Activated CD8-positive, alpha-beta T cell treated with anti-CD3 and anti-CD28 coated beads, Interleukin-2, amount 10 ng/mL, durations not matched to agents 7 days and 5 days (primary cell): ENCODE results near the gene DYNC2H1. TPM values are rescaled to one million over a fixed set of nuclear protein-coding genes. Genes with fewer than 3 reads are reported as not detected.

Experiments
- ATAC-seq: fragments of 150-1000 bp; cut with Tn5 transposase; one replicate; pipeline ENCODE4 v1.10.0; 2021; ENCODE audit warnings: moderate library complexity
- CTCF ChIA-PET: fragments of 350-600 bp; sonication (Branson Sonifier 250); formaldehyde crosslinking; loops from one replicate; lab custom pipeline; 2021; ENCODE audit warnings: antibody characterized with exemption; lab: Charles Lee
- POLR2A ChIA-PET: fragments of 350-600 bp; sonication (Branson Sonifier 250); formaldehyde crosslinking; loops from one replicate; lab custom pipeline; 2021; ENCODE audit warnings: antibody characterized with exemption; lab: Charles Lee
- DNase-seq: peaks from one replicate; pipeline ENCODE4 v3.0.0-alpha.2; 2020
- H3K27ac Mint-ChIP-seq: one replicate; pipeline ENCODE4 v1.8.0; 2021; ENCODE audit warnings: mild to moderate bottlenecking, mixed read lengths
- H3K27me3 Mint-ChIP-seq: one replicate; pipeline ENCODE4 v1.8.0; 2021; ENCODE audit warnings: low read depth, mixed read lengths
- H3K36me3 Mint-ChIP-seq: one replicate; pipeline ENCODE4 v1.8.0; 2021; ENCODE audit warnings: low read depth, mixed read lengths
- H3K4me1 Mint-ChIP-seq: one replicate; pipeline ENCODE4 v1.8.0; 2021; ENCODE audit warnings: low read depth, mixed read lengths
- H3K4me3 Mint-ChIP-seq: one replicate; pipeline ENCODE4 v1.8.0; 2021; ENCODE audit warnings: mild to moderate bottlenecking, mixed read lengths
- H3K9me3 Mint-ChIP-seq: one replicate; pipeline ENCODE4 v1.8.0; 2022; ENCODE audit warnings: mixed read lengths; ENCODE audit not compliant: insufficient read depth
- total RNA-seq, 2 experiments: library from RNA; stranded (reverse); gene quantifications; one replicate each; pipeline ENCODE4 v1.2.3, GENCODE V29; 2021

Gene DYNC2H1
- total RNA-seq, 2 experiments from 2014 or later = 1.6 to 1.7 TPM

DNA sequence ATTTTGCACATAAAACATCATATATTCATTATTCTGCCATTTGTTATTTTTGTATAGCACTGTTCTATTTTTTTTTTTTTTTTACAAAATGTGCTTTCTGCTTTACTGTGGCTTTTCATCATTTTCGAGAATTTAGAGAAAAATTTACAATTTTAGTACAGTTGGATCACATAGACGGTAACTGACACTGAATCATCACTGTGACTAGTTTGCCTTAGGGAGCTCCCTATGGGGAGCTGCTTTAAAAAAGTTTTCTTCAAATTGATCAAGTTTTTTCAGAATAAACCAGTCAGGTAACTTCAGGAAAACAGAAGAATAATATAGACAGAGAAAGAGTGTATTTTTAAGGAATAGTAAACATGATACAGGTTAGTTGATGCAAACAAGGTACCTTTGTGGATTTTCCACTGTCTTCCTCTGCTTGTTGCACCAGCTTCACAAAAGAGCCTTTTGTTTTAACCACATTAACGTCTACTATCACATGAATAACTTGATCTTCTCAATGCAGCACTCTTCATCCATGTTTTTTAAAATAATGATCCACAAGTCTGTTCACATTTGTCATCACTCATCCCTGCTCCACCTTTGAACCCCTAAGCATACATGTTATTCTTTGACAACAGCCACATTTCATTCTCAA is 327.0 kb downstream of the DYNC2H1 start:
- ChIA-PET POLR2A (no interaction called here), CTCF (no interaction called here)
- ATAC-seq (no peak), DNase-seq (no peak)
- Mint-ChIP-seq H3K27me3 (no peaks in the 10 kb centered on the region), H3K9me3 (no peaks in the 10 kb centered on the region), H3K4me3 (no peak overlapping the region), H3K4me1 (no peaks in the 10 kb centered on the region), H3K36me3 (no peaks in the 10 kb centered on the region), H3K27ac (no peak overlapping the region)

DNA sequence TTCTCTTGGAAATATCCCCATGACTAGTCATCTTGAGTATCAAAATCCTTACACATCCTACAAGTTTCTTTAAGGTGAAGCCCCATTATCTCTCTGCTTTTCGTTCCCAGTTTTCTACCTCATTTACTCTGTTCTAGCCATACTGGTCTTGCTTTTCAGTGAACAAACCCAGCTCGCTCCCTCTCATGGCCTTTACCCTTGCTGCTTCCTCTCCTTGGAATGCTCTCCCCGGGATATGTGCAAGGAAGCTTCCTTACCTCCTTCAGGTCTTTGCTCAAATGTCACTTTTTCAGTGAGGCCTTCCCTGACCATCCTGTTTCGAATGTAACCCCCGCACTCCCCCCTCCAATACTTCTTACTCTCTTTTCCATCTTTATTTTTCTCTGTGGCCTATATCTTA is 331.8 kb downstream of the DYNC2H1 start:
- Mint-ChIP-seq H3K9me3 (no peaks in the 10 kb centered on the region), H3K4me1 (no peaks in the 10 kb centered on the region), H3K4me3 (no peak overlapping the region), H3K27ac (no peak overlapping the region), H3K36me3 (no peaks in the 10 kb centered on the region), H3K27me3 (no peaks in the 10 kb centered on the region)
- DNase-seq (no peak), ATAC-seq (no peak)
- ChIA-PET POLR2A (no interaction called here), CTCF (no interaction called here)

DNA sequence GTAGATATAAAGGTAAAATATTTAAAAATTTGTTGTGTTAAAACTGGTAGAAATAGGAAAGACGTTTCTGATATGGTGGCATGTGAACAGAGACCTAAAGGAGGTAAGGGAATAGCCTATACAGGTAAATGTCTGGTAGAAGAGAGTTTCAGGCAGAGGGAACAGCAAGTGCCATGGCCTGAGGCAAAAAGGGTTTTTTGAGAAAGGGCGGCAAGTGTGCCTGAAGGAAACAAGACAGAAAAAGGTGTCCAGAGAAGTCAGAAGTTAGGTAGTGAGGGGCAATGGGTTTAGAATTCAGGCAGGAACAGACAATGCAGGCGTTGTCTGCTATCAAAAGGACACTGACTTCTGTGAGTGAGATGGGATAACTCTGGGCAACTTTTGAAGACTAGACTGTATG is 339.7 kb downstream of the DYNC2H1 start:
- Mint-ChIP-seq H3K4me3 (no peak overlapping the region), H3K4me1 (no peaks in the 10 kb centered on the region), H3K27me3 (no peaks in the 10 kb centered on the region), H3K36me3 (no peaks in the 10 kb centered on the region), H3K27ac (no peak overlapping the region), H3K9me3 (no peaks in the 10 kb centered on the region)
- POLR2A ChIA-PET = no interaction called here
- ATAC-seq (no peak), DNase-seq (no peak)
- CTCF ChIA-PET = no interaction called here

DNA sequence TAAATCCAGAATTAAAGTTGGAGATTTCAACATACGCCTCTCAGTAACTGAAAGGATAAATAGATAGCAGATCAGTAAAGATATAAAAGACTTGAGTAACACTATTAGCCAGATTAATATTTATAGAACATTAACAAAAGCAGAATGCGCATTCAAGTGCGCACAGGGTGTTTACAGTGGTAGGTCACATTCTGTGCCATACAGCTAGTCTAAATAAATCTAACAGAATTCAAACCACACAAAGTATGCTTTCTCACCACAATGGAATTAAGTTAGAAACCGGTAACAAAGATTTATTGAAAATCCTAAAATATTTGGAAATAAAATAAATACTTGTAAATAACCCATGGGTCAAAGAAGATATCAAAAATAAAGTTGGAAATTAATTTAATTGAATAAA is 341.0 kb downstream of the DYNC2H1 start:
- no peak overlapping the region for H3K4me3 Mint-ChIP-seq
- H3K27me3 Mint-ChIP-seq = no peaks in the 10 kb centered on the region
- POLR2A ChIA-PET = no interaction called here
- CTCF ChIA-PET = no interaction called here
- H3K27ac Mint-ChIP-seq = no peak overlapping the region
- H3K9me3 Mint-ChIP-seq = no peaks in the 10 kb centered on the region
- no peak for ATAC-seq
- no peaks in the 10 kb centered on the region for H3K36me3 Mint-ChIP-seq
- DNase-seq = no peak
- H3K4me1 Mint-ChIP-seq = no peaks in the 10 kb centered on the region

DNA sequence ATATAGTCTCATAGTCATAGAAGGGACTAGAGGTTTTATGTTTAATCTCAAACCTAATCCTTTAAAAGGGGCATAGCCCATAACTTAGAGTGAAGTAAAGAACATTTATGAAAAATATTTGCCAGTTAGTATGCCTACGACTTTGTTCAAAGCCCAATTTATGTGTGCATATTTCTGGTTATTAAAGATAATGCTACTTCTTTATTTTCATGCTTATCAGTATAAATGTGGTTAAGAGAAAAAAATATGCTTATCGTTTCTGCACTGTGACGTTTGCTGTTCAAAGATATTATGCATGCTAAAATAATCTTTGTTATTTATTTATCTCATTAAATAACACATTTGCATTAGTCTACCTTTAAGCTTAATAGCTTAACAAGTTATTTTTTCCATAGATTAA is 343.9 kb downstream of the DYNC2H1 start:
- no peak for ATAC-seq
- H3K27me3 Mint-ChIP-seq = no peaks in the 10 kb centered on the region
- H3K27ac Mint-ChIP-seq = no peak overlapping the region
- CTCF ChIA-PET = no interaction called here
- H3K4me3 Mint-ChIP-seq = no peak overlapping the region
- POLR2A ChIA-PET = no interaction called here
- H3K9me3 Mint-ChIP-seq = no peaks in the 10 kb centered on the region
- no peaks in the 10 kb centered on the region for H3K36me3 Mint-ChIP-seq
- H3K4me1 Mint-ChIP-seq = no peaks in the 10 kb centered on the region
- DNase-seq = no peak

DNA sequence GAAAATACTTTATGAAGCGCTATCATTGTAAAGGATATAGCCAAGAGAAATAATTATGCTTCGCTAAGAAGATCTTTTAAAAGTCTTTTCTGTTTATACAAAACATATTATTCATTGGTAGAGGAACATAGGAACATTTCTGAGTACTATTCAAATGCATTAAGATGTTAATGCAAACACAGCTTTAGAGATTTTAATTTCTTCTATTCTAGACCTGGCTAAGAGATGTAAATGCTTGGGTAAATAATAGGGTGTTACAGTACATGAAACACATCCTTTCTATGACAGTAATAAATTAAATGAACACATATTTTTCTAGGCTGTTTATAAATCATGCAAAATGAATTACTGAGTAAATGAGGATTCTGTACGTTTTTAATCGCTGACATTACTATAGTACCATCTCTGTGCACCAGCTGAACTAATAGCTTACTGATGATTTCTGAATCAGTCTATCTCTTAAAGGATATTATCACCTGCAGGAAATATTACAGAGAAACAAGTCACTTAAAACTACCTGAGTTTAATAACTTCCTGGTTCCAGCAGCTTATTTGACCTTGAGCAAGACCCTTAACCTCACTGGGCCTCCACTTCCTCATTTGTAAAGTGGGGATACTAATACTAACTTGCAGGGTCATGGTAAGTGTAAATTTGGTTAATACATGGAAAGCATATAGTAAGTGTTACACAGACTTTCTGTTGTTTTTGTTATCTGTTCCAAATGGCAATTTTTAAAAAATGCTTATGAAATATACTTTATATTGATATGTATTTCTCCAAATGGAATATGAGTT is 344.9 kb downstream of the DYNC2H1 start:
- H3K36me3 Mint-ChIP-seq = no peaks in the 10 kb centered on the region
- no peak for ATAC-seq
- H3K4me3 Mint-ChIP-seq = no peak overlapping the region
- no peaks in the 10 kb centered on the region for H3K4me1 Mint-ChIP-seq
- no peak for DNase-seq
- ChIA-PET CTCF (no interaction called here), POLR2A (no interaction called here)
- H3K9me3 Mint-ChIP-seq = no peaks in the 10 kb centered on the region
- no peaks in the 10 kb centered on the region for H3K27me3 Mint-ChIP-seq
- H3K27ac Mint-ChIP-seq = no peak overlapping the region

DNA sequence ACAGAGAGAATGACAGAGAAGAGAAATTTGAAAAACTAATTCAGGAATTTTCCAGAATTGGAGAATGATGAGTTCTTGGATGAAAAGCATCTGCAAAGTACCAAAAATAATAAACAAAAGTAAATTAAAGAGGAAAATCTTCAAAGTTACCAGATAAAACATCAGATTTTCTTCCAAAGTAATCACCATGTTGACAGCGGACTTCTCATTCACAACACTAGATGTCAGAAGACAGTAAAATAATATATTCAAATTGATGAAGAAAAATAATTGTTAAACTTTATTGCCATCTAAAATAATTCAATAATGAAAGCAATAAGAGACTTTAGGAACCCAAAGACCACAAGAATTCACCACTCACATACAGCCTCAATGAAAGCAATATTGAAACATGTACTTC is 355.2 kb downstream of the DYNC2H1 start:
- no peaks in the 10 kb centered on the region for H3K36me3 Mint-ChIP-seq
- no peaks in the 10 kb centered on the region for H3K27me3 Mint-ChIP-seq
- DNase-seq = no peak
- CTCF ChIA-PET = no interaction called here
- no peaks in the 10 kb centered on the region for H3K9me3 Mint-ChIP-seq
- no peaks in the 10 kb centered on the region for H3K4me1 Mint-ChIP-seq
- no peak overlapping the region for H3K4me3 Mint-ChIP-seq
- no peak for ATAC-seq
- H3K27ac Mint-ChIP-seq = no peak overlapping the region
- POLR2A ChIA-PET = no interaction called here

DNA sequence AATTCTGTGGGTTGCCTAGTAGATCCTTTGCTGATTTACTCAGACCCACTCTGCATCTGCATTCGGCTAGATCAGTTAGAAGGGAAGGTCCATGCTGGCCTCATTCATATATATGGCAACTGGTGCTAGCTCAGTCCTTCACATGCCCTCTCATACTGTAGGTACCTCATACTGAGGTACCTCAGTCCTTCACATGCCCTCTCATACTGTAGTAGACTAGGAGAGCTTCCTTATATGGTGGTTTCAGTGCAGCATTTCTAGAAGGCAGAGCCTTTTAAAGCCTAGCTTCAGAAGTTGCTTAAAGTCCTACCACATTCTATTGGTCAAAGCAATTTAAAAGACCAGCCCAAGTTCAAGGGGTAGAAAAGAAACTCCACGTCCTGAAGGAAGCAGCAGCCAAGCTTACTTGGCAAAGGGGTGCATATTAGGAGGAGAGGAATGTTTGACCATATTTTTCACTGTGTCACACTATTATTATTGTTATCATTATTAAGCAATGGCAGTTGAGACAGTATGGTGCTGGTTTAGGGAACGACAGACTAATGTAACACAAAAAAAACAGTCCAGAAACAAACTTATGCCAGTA is 356.4 kb downstream of the DYNC2H1 start:
- POLR2A ChIA-PET = no interaction called here
- ATAC-seq (no peak), DNase-seq (no peak)
- H3K27me3 Mint-ChIP-seq = no peaks in the 10 kb centered on the region
- no peaks in the 10 kb centered on the region for H3K36me3 Mint-ChIP-seq
- no peaks in the 10 kb centered on the region for H3K4me1 Mint-ChIP-seq
- CTCF ChIA-PET = no interaction called here
- H3K9me3 Mint-ChIP-seq = no peaks in the 10 kb centered on the region
- H3K4me3 Mint-ChIP-seq = no peak overlapping the region
- H3K27ac Mint-ChIP-seq = no peak overlapping the region

DNA sequence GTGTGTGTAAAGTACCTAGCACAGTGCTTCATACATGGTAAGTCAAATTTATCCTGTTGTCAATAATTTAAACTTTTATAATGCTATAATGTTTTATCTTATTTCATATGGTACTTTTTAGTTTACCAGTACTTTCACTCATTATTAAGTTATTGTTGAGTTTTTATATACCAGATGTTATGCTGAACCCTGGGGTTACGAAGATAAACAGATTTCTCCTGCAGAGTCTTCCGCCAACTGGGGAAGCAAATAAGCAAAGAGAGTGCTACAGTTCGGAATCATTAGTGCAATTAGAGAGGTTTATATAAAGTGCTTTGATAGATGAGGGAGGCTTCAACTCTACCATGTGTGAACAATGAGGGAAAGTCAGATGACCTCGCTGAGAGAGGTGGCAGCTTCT is 362.3 kb downstream of the DYNC2H1 start:
- H3K9me3 Mint-ChIP-seq = no peaks in the 10 kb centered on the region
- ChIA-PET POLR2A (no interaction called here), CTCF (no interaction called here)
- H3K27ac Mint-ChIP-seq = no peak overlapping the region
- no peak overlapping the region for H3K4me3 Mint-ChIP-seq
- H3K36me3 Mint-ChIP-seq = no peaks in the 10 kb centered on the region
- ATAC-seq (no peak), DNase-seq (no peak)
- H3K27me3 Mint-ChIP-seq = no peaks in the 10 kb centered on the region
- no peaks in the 10 kb centered on the region for H3K4me1 Mint-ChIP-seq

DNA sequence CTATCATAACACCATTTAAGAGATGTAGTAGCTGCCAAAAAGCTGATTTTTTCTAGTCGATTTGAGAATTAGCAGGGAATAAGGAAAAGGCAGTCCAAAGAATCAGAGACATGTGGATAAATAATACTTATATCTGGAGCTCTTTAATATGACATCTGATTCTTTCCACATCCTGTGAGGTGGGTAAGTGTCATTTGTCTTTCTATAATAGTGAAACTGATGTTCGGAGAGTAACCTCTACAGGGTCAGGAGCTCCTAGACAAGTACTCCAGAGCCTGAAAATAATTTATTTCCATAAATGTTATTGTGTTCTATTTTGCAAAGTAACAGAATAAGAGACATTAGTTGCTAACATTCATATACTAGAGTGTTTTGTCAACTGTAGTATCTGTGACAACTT is 367.6 kb downstream of the DYNC2H1 start:
- ChIA-PET POLR2A (no interaction called here), CTCF (no interaction called here)
- ATAC-seq (no peak), DNase-seq (no peak)
- Mint-ChIP-seq H3K4me3 (no peak overlapping the region), H3K4me1 (no peaks in the 10 kb centered on the region), H3K27ac (no peak overlapping the region), H3K9me3 (no peaks in the 10 kb centered on the region), H3K27me3 (no peaks in the 10 kb centered on the region), H3K36me3 (no peaks in the 10 kb centered on the region)

DNA sequence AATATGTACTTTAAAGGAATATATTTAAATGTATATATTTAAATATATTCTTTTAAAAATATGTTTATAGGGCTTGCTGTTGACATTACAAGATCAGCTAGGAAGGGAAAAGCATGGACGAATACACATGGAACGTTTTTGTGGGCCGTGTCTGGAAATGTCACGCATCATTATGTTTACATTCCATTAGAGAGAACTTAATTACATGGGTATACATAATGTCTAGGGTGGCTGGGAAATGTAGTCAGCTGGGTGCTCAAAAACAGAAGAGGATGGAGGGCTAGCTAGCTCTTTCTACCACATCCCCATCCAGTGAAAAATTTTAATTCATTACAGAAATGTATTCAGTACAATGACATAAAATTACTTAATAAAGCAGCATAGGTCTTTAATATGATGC is 371.2 kb downstream of the DYNC2H1 start:
- ATAC-seq = no peak
- CTCF ChIA-PET = no interaction called here
- H3K4me1 Mint-ChIP-seq = no peaks in the 10 kb centered on the region

DNA sequence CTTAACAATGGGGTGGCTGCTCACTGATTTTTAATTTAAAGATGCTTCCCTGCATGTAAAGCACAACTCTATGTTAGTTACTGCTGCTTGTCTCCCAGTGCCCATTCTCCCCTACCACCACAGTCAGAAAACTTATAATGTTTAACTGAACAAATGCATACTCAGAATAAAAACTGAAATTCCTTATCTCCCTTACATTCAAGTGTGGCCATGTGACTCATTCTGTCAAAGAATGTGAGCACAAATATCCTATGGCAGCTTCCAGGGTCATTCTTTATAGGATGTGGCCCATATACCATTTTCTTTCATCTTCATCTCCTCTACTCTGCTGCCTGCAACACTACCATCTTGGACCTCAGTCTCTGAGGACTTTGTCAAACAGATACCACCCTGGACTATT is 374.8 kb downstream of the DYNC2H1 start:
- Mint-ChIP-seq H3K36me3 (no peaks in the 10 kb centered on the region), H3K27me3 (no peaks in the 10 kb centered on the region), H3K4me3 (no peak overlapping the region), H3K27ac (no peak overlapping the region), H3K9me3 (no peaks in the 10 kb centered on the region), H3K4me1 (peaks cover 10% of the 10 kb centered on the region)
- DNase-seq (no peak), ATAC-seq (no peak)
- ChIA-PET CTCF (no interaction called here), POLR2A (interaction anchor here (0.6 kb wide), 1 partner anchor 353 kb away, joined by 3 read pairs; no protein-coding TSS in a partner anchor)

More for the DNA sequence above, 371.2 kb downstream of the DYNC2H1 start:
- Mint-ChIP-seq H3K9me3 (no peaks in the 10 kb centered on the region), H3K27me3 (no peaks in the 10 kb centered on the region), H3K36me3 (no peaks in the 10 kb centered on the region), H3K27ac (no peak overlapping the region), H3K4me3 (no peak overlapping the region)
- no peak for DNase-seq
- POLR2A ChIA-PET = no interaction called here
